BJ (cell line): ENCODE measurements around the gene OXCT1. TPM values are rescaled to one million over a fixed set of nuclear protein-coding genes. Genes with fewer than 3 reads are reported as not detected.
"Not testable (repeated sequence)": the region's sequence is repeated elsewhere in the genome, so short reads cannot be mapped to it uniquely, and the experiment has no call there.

Experiments
- CTCF ChIA-PET: fragments of 350-600 bp; formaldehyde crosslinking; extraction: SDS; loops from one replicate; lab custom pipeline; 2021; ENCODE audit warnings: antibody characterized with exemption, inconsistent platforms; lab: Yijun Ruan, JAX
- POLR2A ChIA-PET: fragments of 300-600 bp; sonication (Branson Sonifier 250); formaldehyde crosslinking; extraction: SDS; loops from one replicate; lab custom pipeline; 2021; ENCODE audit warnings: antibody characterized with exemption; lab: Charles Lee
- DNase-seq: peaks from one replicate; pipeline ENCODE4 v3.0.0-alpha.2; 2011; ENCODE audit warnings: low read depth
- H3K27me3 ChIP-seq: 2 replicates; pipeline ENCODE4 v1.6.0; 2011; ENCODE audit warnings: low read length; ENCODE audit not compliant: control insufficient read depth, insufficient read depth
- H3K36me3 ChIP-seq: 2 replicates; pipeline ENCODE4 v1.5.1; 2011; ENCODE audit warnings: low read length; ENCODE audit not compliant: control insufficient read depth, insufficient read depth
- H3K4me3 ChIP-seq: 2 replicates; pipeline ENCODE4 v1.5.1; 2011; ENCODE audit warnings: low read depth, mild to moderate bottlenecking, control low read depth, low read length
- polyA plus RNA-seq: library from polyadenylated mRNA; depleted of rRNA; stranded (reverse); fragments of >200 nt; gene quantifications from 2 replicates; pipeline ENCODE4 v1.2.3, GENCODE V29; 2011
- TF ChIP-seq, protein P1 (sequence below): IDR thresholded peaks from 2 replicates; pipeline ENCODE4 v1.5.1; 2011; ENCODE audit warnings: low read depth, mild to moderate bottlenecking, control low read depth, inconsistent platforms, low read length, moderate library complexity; ENCODE audit not compliant: insufficient read depth

OXCT1 gene
- polyA plus RNA-seq, 1 experiment = 12.0 TPM

DNA sequence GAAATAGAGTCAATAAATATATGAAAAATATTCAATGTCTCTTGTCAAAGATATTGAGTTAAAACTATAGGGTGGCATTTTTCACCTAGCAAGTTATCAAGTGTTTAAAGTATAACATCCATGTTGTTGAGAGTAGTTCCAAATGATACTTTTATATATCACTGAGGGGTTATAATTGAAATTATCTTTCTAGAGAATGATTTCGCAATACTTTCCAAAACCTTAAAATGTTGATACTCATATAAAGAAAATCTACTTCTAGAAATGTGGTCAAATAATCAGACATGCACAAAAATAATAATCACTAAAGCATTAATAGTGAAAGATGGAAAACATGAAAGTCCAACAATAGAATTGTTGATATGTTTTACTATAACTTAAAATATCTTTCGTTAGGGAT, 50.1 kb downstream of the OXCT1 start:
- H3K36me3 ChIP-seq = no peaks in the 10 kb centered on the region
- no peak for DNase-seq
- POLR2A ChIA-PET = interaction anchor here (0.6 kb wide), 1 partner anchor 31 kb away, joined by 9 read pairs; no protein-coding TSS in a partner anchor
- TF ChIP-seq, protein P1, sequence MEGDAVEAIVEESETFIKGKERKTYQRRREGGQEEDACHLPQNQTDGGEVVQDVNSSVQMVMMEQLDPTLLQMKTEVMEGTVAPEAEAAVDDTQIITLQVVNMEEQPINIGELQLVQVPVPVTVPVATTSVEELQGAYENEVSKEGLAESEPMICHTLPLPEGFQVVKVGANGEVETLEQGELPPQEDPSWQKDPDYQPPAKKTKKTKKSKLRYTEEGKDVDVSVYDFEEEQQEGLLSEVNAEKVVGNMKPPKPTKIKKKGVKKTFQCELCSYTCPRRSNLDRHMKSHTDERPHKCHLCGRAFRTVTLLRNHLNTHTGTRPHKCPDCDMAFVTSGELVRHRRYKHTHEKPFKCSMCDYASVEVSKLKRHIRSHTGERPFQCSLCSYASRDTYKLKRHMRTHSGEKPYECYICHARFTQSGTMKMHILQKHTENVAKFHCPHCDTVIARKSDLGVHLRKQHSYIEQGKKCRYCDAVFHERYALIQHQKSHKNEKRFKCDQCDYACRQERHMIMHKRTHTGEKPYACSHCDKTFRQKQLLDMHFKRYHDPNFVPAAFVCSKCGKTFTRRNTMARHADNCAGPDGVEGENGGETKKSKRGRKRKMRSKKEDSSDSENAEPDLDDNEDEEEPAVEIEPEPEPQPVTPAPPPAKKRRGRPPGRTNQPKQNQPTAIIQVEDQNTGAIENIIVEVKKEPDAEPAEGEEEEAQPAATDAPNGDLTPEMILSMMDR = no peak
- CTCF ChIA-PET = no interaction called here
- no peak overlapping the region for H3K4me3 ChIP-seq
- no peaks in the 10 kb centered on the region for H3K27me3 ChIP-seq

DNA sequence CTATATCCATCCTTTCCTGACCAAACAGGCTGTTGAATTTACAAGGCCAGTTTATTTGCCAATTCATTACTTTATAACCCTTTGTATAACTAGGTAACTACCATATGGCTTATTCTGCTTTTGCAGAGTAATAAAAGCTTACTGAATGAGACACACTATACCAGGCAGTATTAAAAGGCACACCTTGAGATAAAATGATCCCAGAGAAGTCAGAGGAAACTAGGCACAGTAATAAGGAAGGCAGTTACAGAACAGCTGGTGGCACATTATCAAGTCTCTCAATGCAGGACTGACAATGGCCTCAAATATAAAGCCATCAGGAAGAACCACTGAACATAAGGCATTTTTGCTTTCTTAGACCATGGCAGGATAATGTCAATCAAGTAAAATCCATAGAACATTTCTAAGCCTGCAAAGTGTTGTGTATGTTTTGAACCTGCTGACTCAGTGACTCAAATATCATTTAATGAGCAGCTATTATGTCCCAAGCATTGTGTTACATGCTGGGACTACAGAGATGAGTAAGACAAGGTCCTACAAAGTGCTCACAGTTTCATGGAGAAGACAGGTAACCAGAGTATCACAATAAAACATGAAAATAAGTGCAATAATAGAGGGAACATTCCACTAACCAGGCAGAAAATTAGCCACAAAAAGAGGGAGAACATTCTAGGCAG, 52.5 kb downstream of the OXCT1 start:
- no peaks in the 10 kb centered on the region for H3K36me3 ChIP-seq
- H3K27me3 ChIP-seq = no peaks in the 10 kb centered on the region
- CTCF ChIA-PET = no interaction called here
- H3K4me3 ChIP-seq = no peak overlapping the region
- TF ChIP-seq, protein P1 = no peak
- POLR2A ChIA-PET = no interaction called here
- no peak for DNase-seq

GRCh38 chr5:41815663-41816229, 54.5 kb downstream of the OXCT1 start:
- H3K27me3 ChIP-seq = no peaks in the 10 kb centered on the region
- POLR2A ChIA-PET = no interaction called here
- TF ChIP-seq, protein P1 = no peak
- no peaks in the 10 kb centered on the region for H3K36me3 ChIP-seq
- DNase-seq = no peak
- CTCF ChIA-PET = interaction anchor here (1.0 kb wide), 1 partner anchor 18 kb away, joined by 3 read pairs; no protein-coding TSS in a partner anchor
- no peak overlapping the region for H3K4me3 ChIP-seq

- TF ChIP-seq, protein P1 = no peak
- ChIA-PET POLR2A (no interaction called here), CTCF (interaction anchor here (1.0 kb wide), 1 partner anchor 17 kb away, joined by 3 read pairs; no protein-coding TSS in a partner anchor)
- Histone ChIP-seq H3K4me3 (no peak overlapping the region), H3K36me3 (no peaks in the 10 kb centered on the region), H3K27me3 (no peaks in the 10 kb centered on the region)
- no peak for DNase-seq
Observed at GRCh38 chr5:41815261-41815660, 55.0 kb downstream of the OXCT1 start.

DNA sequence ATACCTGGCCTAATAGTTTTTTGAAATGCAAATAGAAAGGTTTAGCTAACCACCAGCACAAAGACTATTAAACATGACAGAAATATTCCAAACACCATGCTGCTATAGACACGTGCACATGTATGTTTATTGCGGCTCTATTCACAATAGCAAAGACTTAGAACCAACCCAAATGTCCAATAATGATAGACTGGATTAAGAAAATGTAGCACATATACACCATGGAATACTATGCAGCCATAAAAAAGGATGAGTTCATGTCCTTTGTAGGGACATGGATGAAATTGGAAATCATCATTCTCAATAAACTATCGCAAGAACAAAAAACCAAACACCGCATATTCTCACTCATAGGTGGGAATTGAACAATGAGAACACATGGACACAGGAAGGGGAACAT, 55.9 kb downstream of the OXCT1 start:
- H3K27me3 ChIP-seq, CTCF ChIA-PET, POLR2A ChIA-PET, H3K4me3 ChIP-seq, H3K36me3 ChIP-seq, DNase-seq: not testable (repeated sequence)
